Activated T-cell treated with anti-CD3 and anti-CD28 coated beads for 24 hours (primary cell): ENCODE data around the gene CDIP1.
A peak's percentile ranks its signal among the peaks of the same experiment; 100 is the strongest.

Experiments used
- DNase-seq: peaks from one replicate; pipeline ENCODE4 v3.0.0-alpha.2; 2020; ENCODE audit warnings: low read depth

The CDIP1 gene

GRCh38 chr16:4488499-4488967 is 50.0 kb downstream of the CDIP1 start:
- DNase-seq: no peak

GRCh38 chr16:4487955-4488498 is 50.5 kb downstream of the CDIP1 start:
- no peak for DNase-seq

GRCh38 chr16:4486126-4486893 is 52.3 kb downstream of the CDIP1 start:
- no peak for DNase-seq

- no peak for DNase-seq
Observed at GRCh38 chr16:4481963-4482362, 56.6 kb downstream of the CDIP1 start.

GRCh38 chr16:4481526-4481925 is 57.0 kb downstream of the CDIP1 start:
- no peak for DNase-seq

GRCh38 chr16:4477966-4478365 is 60.6 kb downstream of the CDIP1 start:
- DNase-seq: no peak

- peak; percentile 92 for DNase-seq
Observed at GRCh38 chr16:4475880-4476788, 62.4 kb downstream of the CDIP1 start, which contains the start of gene HMOX2. HMOX2 (plus strand) TSS chr16:4476398; CDS start chr16:4505525, 29,127 bp downstream.

- peak; percentile 86 for DNase-seq
Observed at GRCh38 chr16:4474192-4474961, 64.2 kb downstream of the CDIP1 start, which contains the start of gene NMRAL1. NMRAL1 (minus strand) TSS chr16:4474625; CDS start chr16:4474132, 493 bp downstream.

GRCh38 chr16:4472880-4473279 is 65.7 kb downstream of the CDIP1 start:
- DNase-seq: no peak

- DNase-seq: no peak
Observed at GRCh38 chr16:4471869-4472268, 66.7 kb downstream of the CDIP1 start.

- no peak for DNase-seq
Observed at GRCh38 chr16:4468972-4469371, 69.6 kb downstream of the CDIP1 start.

- DNase-seq: no peak
Observed at GRCh38 chr16:4467916-4468315, 70.7 kb downstream of the CDIP1 start.

GRCh38 chr16:4465977-4466779 is 72.4 kb downstream of the CDIP1 start:
- DNase-seq: peak; percentile 23

GRCh38 chr16:4463522-4464163 is 74.9 kb downstream of the CDIP1 start:
- no peak for DNase-seq

GRCh38 chr16:4461250-4462085 is 77.1 kb downstream of the CDIP1 start:
- DNase-seq: no peak

GRCh38 chr16:4460936-4461249 is 77.7 kb downstream of the CDIP1 start:
- DNase-seq: no peak
